Large intestine (tissue), 3 donors: ENCODE data around the gene CHD3. TPM values are rescaled to one million over a fixed set of nuclear protein-coding genes. Genes with fewer than 3 reads are reported as not detected.
A peak's percentile ranks its signal among the peaks of the same experiment; 100 is the strongest.

Experiments used
- DNase-seq, 2 donors: peaks; one replicate each; pipeline versions ENCODE4 v3.0.0 to v3.0.0-alpha.2; 2013
- H3K27ac ChIP-seq: one replicate; pipeline ENCODE4 v1.5.1; 2013; ENCODE audit warnings: low read length
- H3K27me3 ChIP-seq: 2 replicates; pipeline ENCODE4 v1.6.1; 2013; ENCODE audit warnings: low read length; ENCODE audit not compliant: control insufficient read depth, insufficient read depth
- H3K36me3 ChIP-seq: 2 replicates; pipeline ENCODE4 v1.6.1; 2013; ENCODE audit warnings: low read length; ENCODE audit not compliant: control insufficient read depth, insufficient read depth
- H3K4me1 ChIP-seq: one replicate; pipeline ENCODE4 v1.6.1; 2013; ENCODE audit warnings: low read length; ENCODE audit not compliant: control insufficient read depth, insufficient read depth
- H3K4me3 ChIP-seq: one replicate; pipeline ENCODE4 v1.5.1; 2013; ENCODE audit warnings: low read length
- H3K9me3 ChIP-seq: one replicate; pipeline ENCODE4 v1.6.1; 2013; ENCODE audit warnings: mild to moderate bottlenecking, low read depth, low read length, moderate library complexity; ENCODE audit not compliant: control insufficient read depth
- WGBS: methylation state at CpG from one replicate; pipeline ENCODE4 v1.1.5; 2013; ENCODE audit warnings: low lambda C conversion rate; ENCODE audit not compliant: insufficient coverage; 5-methylcytosine and 5-hydroxymethylcytosine counted together
- polyA plus RNA-seq: library from polyadenylated mRNA; unstranded; fragments of 120-200 nt; gene quantifications from one replicate; pipeline ENCODE4 v1.2.1, GENCODE V29; 2013

The CHD3 gene
- polyA plus RNA-seq, 1 donor: 73.8 TPM

DNA sequence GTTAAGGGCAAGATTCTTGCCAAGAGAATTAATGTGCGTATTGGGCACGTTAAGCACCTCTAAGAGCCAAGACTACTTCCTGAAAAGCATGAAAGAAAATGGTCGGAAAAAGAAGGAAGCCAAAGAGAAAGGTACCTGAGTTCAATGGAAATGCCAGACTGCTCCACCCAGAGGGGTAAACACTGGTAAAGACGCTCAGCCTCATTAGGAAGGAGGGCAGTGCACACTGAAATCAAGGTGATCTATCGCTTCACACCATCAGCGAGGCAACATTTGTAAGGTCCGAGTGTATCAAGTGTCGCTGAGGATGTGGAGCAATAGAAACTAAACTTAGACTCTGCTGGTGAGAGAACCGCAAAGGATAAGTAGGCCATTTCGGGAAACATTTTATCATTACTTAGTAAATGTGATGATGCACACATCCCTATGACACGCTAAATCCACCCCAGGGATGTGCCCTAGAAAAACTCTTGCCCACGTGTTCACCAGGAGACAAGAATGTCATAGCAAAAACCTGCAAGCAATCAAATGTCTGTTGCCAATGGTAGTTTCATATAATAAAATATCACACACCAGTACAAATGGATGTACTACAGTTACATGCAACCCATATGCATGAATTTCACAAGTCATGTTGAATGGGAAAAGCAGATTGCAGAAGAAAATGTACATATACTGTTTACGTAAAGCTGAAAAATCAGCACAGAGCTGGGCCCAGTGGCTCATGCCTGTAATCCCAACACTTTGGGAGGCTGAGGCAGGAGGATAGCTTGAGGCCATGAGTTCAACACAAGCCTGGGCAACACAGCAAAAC lies 67.0 kb downstream of the CHD3 start:
- no peak for DNase-seq
- Histone ChIP-seq H3K4me3 (no peak overlapping the region), H3K27me3 (no peaks in the 10 kb centered on the region), H3K4me1 (no peaks in the 10 kb centered on the region), H3K9me3 (no peaks in the 10 kb centered on the region), H3K36me3 (no peaks in the 10 kb centered on the region), H3K27ac (no peak overlapping the region)
- no CpG with 5 or more reads among the region's 13 CpGs for WGBS

- WGBS: 100% methylated on average over 2 of the region's 11 CpGs
- peak; percentile 10 to 19 for DNase-seq
Measured at GRCh38 chr17:7956228-7956965, 67.8 kb downstream of the CHD3 start.

DNA sequence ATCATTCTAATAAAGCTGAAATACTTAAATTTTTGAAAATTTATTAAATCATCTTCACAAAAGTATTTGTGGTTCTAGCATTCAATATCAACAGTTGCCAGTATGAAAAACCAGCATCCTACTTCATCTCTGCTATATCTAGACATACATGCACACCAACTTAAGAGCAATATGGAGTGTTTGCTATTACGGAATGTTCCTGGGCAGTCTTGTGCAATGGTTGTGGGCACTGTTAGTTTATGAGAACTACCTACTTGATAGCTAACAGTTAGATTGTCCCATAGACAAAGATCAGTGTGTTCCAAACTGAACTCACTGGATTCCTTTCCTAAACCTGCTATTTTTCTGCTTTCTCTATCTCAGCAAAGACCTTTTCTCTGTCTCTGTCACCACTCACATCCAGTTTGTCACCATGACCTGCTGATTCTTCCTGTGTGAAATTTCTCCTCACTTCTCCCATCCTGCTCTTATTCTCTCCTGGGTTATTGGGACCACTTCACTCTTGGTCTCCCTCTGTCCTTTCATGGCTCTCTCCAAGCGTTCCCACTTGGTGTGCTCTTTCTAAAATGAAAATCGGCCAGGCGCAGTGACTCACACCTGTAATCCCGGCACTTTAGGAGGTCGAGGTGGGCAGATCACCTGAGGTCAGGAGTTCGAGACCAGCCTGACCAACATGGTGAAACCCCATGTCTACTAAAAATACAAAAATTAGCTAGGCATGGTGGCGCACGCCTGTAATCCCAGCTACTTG lies 71.1 kb downstream of the CHD3 start:
- no peak for DNase-seq
- H3K9me3 ChIP-seq: no peaks in the 10 kb centered on the region
- H3K36me3 ChIP-seq: no peaks in the 10 kb centered on the region
- H3K4me3 ChIP-seq: no peak overlapping the region
- no peaks in the 10 kb centered on the region for H3K27me3 ChIP-seq
- no CpG with 5 or more reads among the region's 9 CpGs for WGBS
- H3K27ac ChIP-seq: no peak overlapping the region
- no peaks in the 10 kb centered on the region for H3K4me1 ChIP-seq

More at GRCh38 chr17:7956228-7956965, 67.8 kb downstream of the CHD3 start:
- H3K9me3 ChIP-seq: no peaks in the 10 kb centered on the region
- H3K27me3 ChIP-seq: no peaks in the 10 kb centered on the region
- no peak overlapping the region for H3K27ac ChIP-seq
- H3K4me3 ChIP-seq: no peak overlapping the region
- no peaks in the 10 kb centered on the region for H3K36me3 ChIP-seq
- no peaks in the 10 kb centered on the region for H3K4me1 ChIP-seq

DNA sequence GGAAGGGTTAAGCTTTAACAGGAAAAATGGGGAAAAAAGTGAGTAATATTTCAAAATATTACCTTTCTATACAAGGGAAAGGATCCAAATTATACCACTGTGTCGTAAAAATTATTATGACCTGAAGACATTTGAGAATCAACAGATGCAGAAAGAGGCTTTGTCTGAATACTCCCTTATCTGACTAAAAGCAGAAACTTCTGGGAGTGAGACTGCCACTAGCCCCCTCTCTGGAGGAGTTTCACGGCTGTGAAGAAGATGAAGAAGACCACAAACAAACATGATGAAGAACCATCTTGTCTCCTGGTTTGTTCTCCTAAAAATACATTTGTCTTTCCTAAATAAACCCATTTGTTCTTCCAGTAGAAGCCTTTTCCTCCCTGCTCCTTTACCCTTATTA lies 72.8 kb downstream of the CHD3 start:
- Histone ChIP-seq H3K27ac (no peak overlapping the region), H3K9me3 (no peaks in the 10 kb centered on the region), H3K27me3 (no peaks in the 10 kb centered on the region), H3K4me1 (no peaks in the 10 kb centered on the region), H3K4me3 (no peak overlapping the region), H3K36me3 (no peaks in the 10 kb centered on the region)
- 86% methylated on average over 1 of the region's 2 CpGs for WGBS
- DNase-seq: no peak

Other genes with a start within 250 kb of the CHD3 start
- 4.8 TPM for gene ATP1B2, start 237.9 kb upstream of the CHD3 start, polyA plus RNA-seq
- gene TP53, start 201.3 kb upstream of the CHD3 start, polyA plus RNA-seq: 49.7 TPM
- 7.9 TPM for gene WRAP53, start 200.3 kb upstream of the CHD3 start, polyA plus RNA-seq
- gene EFNB3, start 183.6 kb upstream of the CHD3 start, polyA plus RNA-seq: 7.4 TPM
- 0.09 TPM for gene DNAH2, start 171.0 kb upstream of the CHD3 start, polyA plus RNA-seq
- 24.9 TPM for gene KDM6B, start 54.6 kb upstream of the CHD3 start, polyA plus RNA-seq
- 10.4 TPM for gene TMEM88, start 33.7 kb upstream of the CHD3 start, polyA plus RNA-seq
- 50.7 TPM for gene NAA38, start 31.2 kb upstream of the CHD3 start, polyA plus RNA-seq
- 13.8 TPM for gene CYB5D1, start 30.8 kb upstream of the CHD3 start, polyA plus RNA-seq
- 3.7 TPM for gene RNF227, start 27.5 kb downstream of the CHD3 start, polyA plus RNA-seq
- 5.3 TPM for gene KCNAB3, start 41.1 kb downstream of the CHD3 start, polyA plus RNA-seq
- gene TRAPPC1, start 43.2 kb downstream of the CHD3 start, polyA plus RNA-seq: 101 TPM
- gene CNTROB, start 43.4 kb downstream of the CHD3 start, polyA plus RNA-seq: 30.1 TPM
- gene GUCY2D, start 113.8 kb downstream of the CHD3 start, polyA plus RNA-seq: 1.3 TPM
- gene ALOX15B, start 150.3 kb downstream of the CHD3 start, polyA plus RNA-seq: 0.46 TPM
- 2.8 TPM for gene ALOX12B, start 198.9 kb downstream of the CHD3 start, polyA plus RNA-seq
- gene ALOXE3, start 229.7 kb downstream of the CHD3 start, polyA plus RNA-seq: 0.01 TPM
- 0.16 TPM for gene HES7, start 235.3 kb downstream of the CHD3 start, polyA plus RNA-seq